ENCODE results near the gene RNU5B-1.

GRCh38 chr15:65278480-65278879, 26.0 kb upstream of the RNU5B-1 start:
- TF ChIP-seq ZNF274 (IDR thresholded peaks at IDR 0.05; ENCODE audit: low read depth, low read length) (no peak), SUZ12 (IDR thresholded peaks at IDR 0.05; ENCODE audit: extremely low read depth, insufficient read depth, insufficient read length) (no peak)
